ENCODE measurements around the gene TNRC6B. TPM values are rescaled to one million over a fixed set of nuclear protein-coding genes. Genes with fewer than 3 reads are reported as not detected.
"Not testable (repeated sequence)": the region's sequence is repeated elsewhere in the genome, so short reads cannot be mapped to it uniquely, and the experiment has no call there.

The TNRC6B gene
- total and polyA plus RNA-seq, 2 donors from 2014 or later: 2.7 to 63.2 TPM

DNA sequence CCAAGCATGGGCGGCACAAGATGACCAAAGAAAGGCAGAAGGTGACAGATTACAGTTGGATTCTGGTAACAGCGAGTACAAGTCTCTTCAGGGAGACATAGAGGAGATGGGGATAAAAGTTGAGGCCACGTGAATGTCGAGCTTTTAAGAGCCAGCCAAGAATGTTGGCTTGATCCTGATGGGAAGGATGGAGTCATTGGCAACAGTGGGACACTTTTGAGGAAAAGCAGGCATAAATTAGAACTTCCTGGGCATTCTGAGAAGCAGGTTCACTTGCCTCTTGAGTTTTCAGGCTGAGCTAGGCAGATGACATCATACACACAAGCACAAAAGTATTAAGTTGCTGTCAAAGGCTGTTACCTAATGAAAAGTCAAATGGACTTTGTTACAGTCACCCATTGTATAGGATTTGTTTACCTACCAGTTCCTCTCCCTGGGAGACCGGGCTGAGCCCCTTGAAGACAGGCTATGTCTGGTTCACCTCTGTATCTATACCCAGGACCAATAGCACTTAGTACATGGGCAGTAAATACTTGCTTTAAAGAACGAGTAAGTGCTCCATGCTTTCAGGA lies 41.1 kb downstream of the TNRC6B start:
- Histone ChIP-seq H3K36me3 (ENCODE audit: control insufficient read depth in 2 of 3, insufficient read depth in 3 of 3, low read length in 3 of 3) (no peaks in the 10 kb centered on the region), H3K27me3 (ENCODE audit: control insufficient read depth, insufficient read depth, low read length) (no peaks in the 10 kb centered on the region), H3K9ac (ENCODE audit: low read length in 3 of 3) (no peak overlapping the region), H3K9me3 (ENCODE audit: control insufficient read depth in 2 of 3, insufficient read depth in 1 of 3, low read length in 3 of 3) (no peaks in the 10 kb centered on the region), H3K4me3 (ENCODE audit: low read length in 3 of 3) (no peak overlapping the region), H3K4me1 (ENCODE audit: control insufficient read depth in 2 of 3, insufficient read depth in 2 of 3, low read depth in 1 of 3, low read length in 3 of 3) (peaks cover 0 to 14% (median 14%) of the 10 kb centered on the region in 3 donors), H3K27ac (ENCODE audit: low read depth in 2 of 2, low read length in 2 of 2) (no peak overlapping the region)
- FAIRE-seq: no peak
- TF ChIP-seq, protein P1, sequence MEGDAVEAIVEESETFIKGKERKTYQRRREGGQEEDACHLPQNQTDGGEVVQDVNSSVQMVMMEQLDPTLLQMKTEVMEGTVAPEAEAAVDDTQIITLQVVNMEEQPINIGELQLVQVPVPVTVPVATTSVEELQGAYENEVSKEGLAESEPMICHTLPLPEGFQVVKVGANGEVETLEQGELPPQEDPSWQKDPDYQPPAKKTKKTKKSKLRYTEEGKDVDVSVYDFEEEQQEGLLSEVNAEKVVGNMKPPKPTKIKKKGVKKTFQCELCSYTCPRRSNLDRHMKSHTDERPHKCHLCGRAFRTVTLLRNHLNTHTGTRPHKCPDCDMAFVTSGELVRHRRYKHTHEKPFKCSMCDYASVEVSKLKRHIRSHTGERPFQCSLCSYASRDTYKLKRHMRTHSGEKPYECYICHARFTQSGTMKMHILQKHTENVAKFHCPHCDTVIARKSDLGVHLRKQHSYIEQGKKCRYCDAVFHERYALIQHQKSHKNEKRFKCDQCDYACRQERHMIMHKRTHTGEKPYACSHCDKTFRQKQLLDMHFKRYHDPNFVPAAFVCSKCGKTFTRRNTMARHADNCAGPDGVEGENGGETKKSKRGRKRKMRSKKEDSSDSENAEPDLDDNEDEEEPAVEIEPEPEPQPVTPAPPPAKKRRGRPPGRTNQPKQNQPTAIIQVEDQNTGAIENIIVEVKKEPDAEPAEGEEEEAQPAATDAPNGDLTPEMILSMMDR (IDR thresholded peaks at IDR 0.05; ENCODE audit: borderline replicate concordance, extremely low read depth, insufficient read depth): no peak
- intact Hi-C loops (cut with DNase I): no loop called here
- DNase-seq: no peak

- DNase-seq: peak in 1 of 5 donors; percentile 38
- Histone ChIP-seq H3K27ac (ENCODE audit: low read depth in 2 of 2, low read length in 2 of 2) (no peak overlapping the region), H3K4me1 (ENCODE audit: control insufficient read depth in 2 of 3, insufficient read depth in 2 of 3, low read depth in 1 of 3, low read length in 3 of 3) (peaks cover 0 to 11% (median 9%) of the 10 kb centered on the region in 3 donors), H3K4me3 (ENCODE audit: low read length in 3 of 3) (no peak overlapping the region), H3K9ac (ENCODE audit: low read length in 3 of 3) (no peak overlapping the region), H3K27me3 (ENCODE audit: control insufficient read depth, insufficient read depth, low read length) (no peaks in the 10 kb centered on the region), H3K36me3 (ENCODE audit: control insufficient read depth in 2 of 3, insufficient read depth in 3 of 3, low read length in 3 of 3) (no peaks in the 10 kb centered on the region), H3K9me3 (ENCODE audit: control insufficient read depth in 2 of 3, insufficient read depth in 1 of 3, low read length in 3 of 3) (no peaks in the 10 kb centered on the region)
- intact Hi-C loops (cut with DNase I): no loop called here
- FAIRE-seq: no peak
- TF ChIP-seq, protein P1 (IDR thresholded peaks at IDR 0.05; ENCODE audit: borderline replicate concordance, extremely low read depth, insufficient read depth): no peak
These were observed 42.8 kb downstream of the TNRC6B start for GRCh38 chr22:40220316-40221054.

GRCh38 chr22:40221055-40221414 lies 43.3 kb downstream of the TNRC6B start:
- Histone ChIP-seq H3K4me1 (ENCODE audit: control insufficient read depth in 2 of 3, insufficient read depth in 2 of 3, low read depth in 1 of 3, low read length in 3 of 3) (peaks cover 0 to 10% (median 4%) of the 10 kb centered on the region in 3 donors), H3K9me3 (ENCODE audit: control insufficient read depth in 2 of 3, insufficient read depth in 1 of 3, low read length in 3 of 3) (no peaks in the 10 kb centered on the region), H3K9ac (ENCODE audit: low read length in 3 of 3) (no peak overlapping the region), H3K4me3 (ENCODE audit: low read length in 3 of 3) (no peak overlapping the region), H3K36me3 (ENCODE audit: control insufficient read depth in 2 of 3, insufficient read depth in 3 of 3, low read length in 3 of 3) (no peaks in the 10 kb centered on the region), H3K27ac (ENCODE audit: low read depth in 2 of 2, low read length in 2 of 2) (no peak overlapping the region), H3K27me3 (ENCODE audit: control insufficient read depth, insufficient read depth, low read length) (no peaks in the 10 kb centered on the region)
- FAIRE-seq (no peak), DNase-seq (no peak)
- intact Hi-C loops (cut with DNase I): no loop called here
- TF ChIP-seq, protein P1 (IDR thresholded peaks at IDR 0.05; ENCODE audit: borderline replicate concordance, extremely low read depth, insufficient read depth): no peak

DNA sequence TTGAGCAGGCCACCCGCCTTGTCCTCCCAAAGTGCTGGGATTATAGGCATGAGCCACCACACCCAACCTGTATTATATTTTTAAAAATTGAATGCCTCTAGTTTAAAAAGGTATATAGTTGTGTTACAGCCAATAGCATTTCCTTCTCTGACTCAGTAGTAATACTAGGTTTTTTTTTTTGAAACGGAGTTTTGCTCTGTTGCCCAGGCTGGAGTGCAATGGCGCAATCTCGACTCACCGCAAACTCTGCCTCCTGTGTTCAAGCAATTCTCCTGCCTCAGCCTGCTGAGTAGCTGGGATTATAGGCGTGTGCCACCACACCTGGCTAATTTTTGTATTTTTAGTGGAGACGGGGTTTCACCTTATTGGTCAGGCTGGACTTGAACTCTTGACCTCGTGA lies 45.3 kb downstream of the TNRC6B start:
- DNase-seq; H3K27ac ChIP-seq (ENCODE audit: low read depth in 2 of 2, low read length in 2 of 2); H3K9ac ChIP-seq (ENCODE audit: low read length in 3 of 3); H3K27me3 ChIP-seq (ENCODE audit: control insufficient read depth, insufficient read depth, low read length); FAIRE-seq; H3K4me3 ChIP-seq (ENCODE audit: low read length in 3 of 3); intact Hi-C loops (cut with DNase I); H3K4me1 ChIP-seq (ENCODE audit: control insufficient read depth in 2 of 3, insufficient read depth in 2 of 3, low read depth in 1 of 3, low read length in 3 of 3); H3K36me3 ChIP-seq (ENCODE audit: control insufficient read depth in 2 of 3, insufficient read depth in 3 of 3, low read length in 3 of 3); H3K9me3 ChIP-seq (ENCODE audit: control insufficient read depth in 2 of 3, insufficient read depth in 1 of 3, low read length in 3 of 3): not testable (repeated sequence)
